Measurements from ENCODE around the gene ANO9.

DNA sequence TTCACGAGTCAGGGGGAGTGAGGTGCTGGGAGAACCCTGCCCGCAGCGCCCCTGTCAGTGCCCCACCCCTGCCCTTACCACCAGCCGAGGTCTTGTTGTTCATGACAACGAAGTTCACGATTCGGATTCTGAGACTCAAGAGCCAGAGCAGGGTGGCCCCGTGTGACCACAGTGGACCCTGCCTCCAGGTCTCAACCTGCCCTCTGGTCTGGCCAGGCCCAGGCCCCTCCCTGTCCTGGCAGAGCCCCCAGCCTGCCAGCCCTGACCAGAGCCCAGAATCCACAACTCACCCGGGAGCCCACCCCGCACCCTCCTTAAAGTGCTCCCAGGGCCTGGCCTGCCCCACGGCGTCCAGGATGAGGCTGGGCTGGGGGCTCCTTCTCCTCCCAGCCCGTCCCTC is 9.9 kb downstream of the ANO9 start:
- TF ChIP-seq, protein P1, sequence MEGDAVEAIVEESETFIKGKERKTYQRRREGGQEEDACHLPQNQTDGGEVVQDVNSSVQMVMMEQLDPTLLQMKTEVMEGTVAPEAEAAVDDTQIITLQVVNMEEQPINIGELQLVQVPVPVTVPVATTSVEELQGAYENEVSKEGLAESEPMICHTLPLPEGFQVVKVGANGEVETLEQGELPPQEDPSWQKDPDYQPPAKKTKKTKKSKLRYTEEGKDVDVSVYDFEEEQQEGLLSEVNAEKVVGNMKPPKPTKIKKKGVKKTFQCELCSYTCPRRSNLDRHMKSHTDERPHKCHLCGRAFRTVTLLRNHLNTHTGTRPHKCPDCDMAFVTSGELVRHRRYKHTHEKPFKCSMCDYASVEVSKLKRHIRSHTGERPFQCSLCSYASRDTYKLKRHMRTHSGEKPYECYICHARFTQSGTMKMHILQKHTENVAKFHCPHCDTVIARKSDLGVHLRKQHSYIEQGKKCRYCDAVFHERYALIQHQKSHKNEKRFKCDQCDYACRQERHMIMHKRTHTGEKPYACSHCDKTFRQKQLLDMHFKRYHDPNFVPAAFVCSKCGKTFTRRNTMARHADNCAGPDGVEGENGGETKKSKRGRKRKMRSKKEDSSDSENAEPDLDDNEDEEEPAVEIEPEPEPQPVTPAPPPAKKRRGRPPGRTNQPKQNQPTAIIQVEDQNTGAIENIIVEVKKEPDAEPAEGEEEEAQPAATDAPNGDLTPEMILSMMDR (IDR thresholded peaks at IDR 0.05) = no peak
- no peak for TF ChIP-seq POLR2A (IDR thresholded peaks at IDR 0.05)

All from esophagus squamous epithelium (tissue), 4 donors.